Measurements from ENCODE around the gene PTHLH.

The PTHLH gene

DNA sequence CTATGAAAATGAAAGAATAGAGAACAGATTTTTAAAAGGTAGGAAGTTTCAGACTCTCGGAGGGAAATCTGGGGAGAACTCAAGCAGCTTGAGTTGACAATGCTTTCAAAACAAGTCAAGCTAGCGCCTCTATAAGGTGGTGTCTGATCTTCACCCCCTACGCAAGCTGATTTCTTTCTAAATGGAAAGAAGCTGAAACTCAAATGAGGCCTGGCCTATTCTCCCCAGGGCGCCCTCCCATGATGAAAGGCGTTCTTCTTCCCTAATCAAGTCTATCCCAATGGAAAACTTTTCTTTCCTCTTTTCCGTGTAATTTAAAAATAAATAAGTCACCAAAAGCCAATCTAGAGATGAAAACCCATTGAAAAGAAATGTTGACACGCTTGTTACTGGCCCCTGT, 20.6 kb downstream of the PTHLH start:
- no peak overlapping the region for H3K4me3 ChIP-seq (ENCODE audit: low read depth, low read length)
- DNase-seq (ENCODE audit: low read depth), result no peak

DNA sequence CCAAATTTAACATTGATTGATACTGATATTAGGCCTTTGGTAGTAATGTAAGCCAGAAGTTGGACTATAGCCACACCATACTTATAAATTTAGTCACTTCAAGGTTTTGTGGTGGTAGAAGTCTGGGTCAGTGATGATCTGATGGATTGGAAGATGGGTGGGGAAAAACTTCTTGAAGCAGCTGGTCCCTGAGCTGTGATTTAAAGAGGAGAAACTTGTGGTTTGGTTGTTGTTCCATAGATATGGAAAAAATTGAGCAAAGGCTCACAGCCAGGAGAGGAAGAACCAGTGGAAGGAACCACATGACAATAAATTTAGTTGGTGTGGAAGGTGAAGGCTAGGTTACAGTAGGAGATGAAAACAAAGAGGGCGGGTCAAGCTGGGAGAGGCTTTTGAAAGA, 26.1 kb downstream of the PTHLH start:
- no peak overlapping the region for H3K4me3 ChIP-seq (ENCODE audit: low read depth, low read length)
- DNase-seq (ENCODE audit: low read depth), result no peak

DNA sequence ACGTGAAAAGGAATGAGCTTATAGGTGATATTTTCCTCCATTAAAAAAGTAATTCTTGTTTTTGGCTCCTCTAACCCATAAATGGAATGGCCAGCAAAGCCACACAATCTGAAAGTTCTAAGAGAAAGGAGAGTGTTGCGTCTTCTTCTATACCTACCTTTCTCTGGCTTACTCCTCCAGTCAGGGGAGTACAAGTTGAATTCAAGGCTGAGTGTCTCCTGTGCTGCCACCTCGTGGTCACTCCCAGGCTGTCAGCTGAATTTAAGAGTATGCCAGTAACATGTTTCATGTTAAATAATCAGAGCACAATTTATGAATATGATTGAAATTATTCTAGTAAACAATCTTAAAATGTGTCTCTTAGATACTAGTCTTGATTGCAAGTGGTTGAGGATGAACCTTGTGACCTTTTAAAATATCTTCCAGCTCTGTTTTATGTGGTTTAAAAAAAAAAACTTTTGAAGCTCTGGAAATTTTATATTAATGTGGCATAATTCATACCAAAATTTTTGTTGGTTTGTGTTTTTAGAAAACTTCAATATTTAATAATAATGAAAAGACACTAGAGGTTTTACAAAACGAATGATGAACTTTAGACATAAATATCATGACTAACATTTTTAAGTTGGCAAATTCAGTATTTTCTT, 31.7 kb downstream of the PTHLH start:
- H3K4me3 ChIP-seq (ENCODE audit: low read depth, low read length), result no peak overlapping the region
- peak; percentile 35 for DNase-seq (ENCODE audit: low read depth)

DNA sequence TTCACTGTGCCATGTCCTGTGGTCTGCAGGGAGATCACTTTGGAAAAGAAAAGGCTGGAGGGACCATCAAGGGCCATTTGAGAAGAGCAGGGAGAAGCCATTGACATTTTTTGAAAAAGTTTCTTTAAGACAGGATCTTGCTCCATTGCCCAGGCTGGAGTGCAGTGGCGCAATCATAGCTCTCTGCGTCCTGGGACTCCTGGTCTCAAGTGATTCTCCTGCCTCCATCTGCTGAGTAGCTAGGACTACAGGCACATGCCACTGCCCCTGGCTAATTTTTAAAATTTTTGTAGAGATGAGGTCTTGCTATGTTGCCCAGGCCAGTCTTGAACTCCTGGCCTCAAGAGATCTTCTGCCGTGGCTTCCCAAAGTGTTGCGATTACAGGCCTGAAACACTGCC, 32.3 kb downstream of the PTHLH start:
- DNase-seq (ENCODE audit: low read depth), result no peak
- H3K4me3 ChIP-seq (ENCODE audit: low read depth, low read length), result no peak overlapping the region

DNA sequence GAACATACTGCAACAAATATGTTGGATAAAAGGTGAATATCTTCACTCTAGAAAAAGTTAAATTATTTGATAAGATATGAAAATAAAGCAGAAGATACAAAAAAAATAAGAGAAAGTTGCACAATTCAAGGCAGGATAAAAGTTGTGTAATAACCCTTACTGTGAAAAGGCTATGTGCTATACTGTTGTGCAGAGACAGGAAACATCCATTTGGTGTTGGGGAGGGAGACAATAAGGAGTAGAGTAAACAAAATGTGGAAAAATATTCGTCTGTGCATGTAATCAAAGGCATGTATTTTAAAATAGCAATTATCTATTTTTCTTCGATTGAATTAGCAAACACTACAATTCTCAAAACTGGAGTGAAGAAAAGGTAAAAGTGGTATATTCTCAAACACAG, 34.8 kb downstream of the PTHLH start:
- no peak overlapping the region for H3K4me3 ChIP-seq (ENCODE audit: low read depth, low read length)
- no peak for DNase-seq (ENCODE audit: low read depth)

DNA sequence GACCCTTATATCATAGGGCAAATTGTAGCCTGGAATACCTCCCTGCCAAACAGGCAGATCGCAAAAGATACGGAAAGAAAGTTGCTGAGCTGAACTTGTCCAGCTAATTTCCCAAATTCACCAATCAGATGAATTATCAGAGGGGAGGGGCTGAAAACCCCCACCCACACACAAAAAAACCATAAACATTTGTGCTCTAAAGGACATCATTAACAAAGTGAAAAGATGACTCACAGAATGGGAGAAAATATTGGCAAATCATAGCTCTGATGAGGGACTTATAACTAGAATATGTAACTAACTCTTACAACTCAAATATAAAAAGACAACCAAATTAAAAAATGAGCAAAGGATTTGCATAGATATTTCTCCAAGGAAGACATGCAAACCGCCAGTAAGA, 36.3 kb downstream of the PTHLH start:
- no peak overlapping the region for H3K4me3 ChIP-seq (ENCODE audit: low read depth, low read length)
- no peak for DNase-seq (ENCODE audit: low read depth)

DNA sequence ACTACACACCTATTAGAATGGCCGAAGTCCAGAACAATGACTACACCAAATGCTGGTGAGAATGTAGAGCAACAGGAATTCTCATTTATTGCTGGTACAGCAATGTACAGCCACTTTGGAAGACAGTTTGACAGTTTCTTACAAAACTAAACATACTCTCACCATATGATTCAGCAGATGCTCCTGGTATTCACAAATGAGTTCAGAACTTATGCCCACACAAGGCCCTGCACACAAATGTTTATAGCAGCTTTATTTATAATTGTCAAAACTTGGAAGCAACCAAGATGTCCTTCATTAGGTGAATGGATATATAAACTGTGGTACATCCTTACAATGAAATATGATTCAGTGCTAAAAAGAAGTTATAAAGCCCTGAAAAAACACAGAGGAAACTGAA, 38.3 kb downstream of the PTHLH start:
- DNase-seq (ENCODE audit: low read depth), result no peak
- H3K4me3 ChIP-seq (ENCODE audit: low read depth, low read length), result no peak overlapping the region

DNA sequence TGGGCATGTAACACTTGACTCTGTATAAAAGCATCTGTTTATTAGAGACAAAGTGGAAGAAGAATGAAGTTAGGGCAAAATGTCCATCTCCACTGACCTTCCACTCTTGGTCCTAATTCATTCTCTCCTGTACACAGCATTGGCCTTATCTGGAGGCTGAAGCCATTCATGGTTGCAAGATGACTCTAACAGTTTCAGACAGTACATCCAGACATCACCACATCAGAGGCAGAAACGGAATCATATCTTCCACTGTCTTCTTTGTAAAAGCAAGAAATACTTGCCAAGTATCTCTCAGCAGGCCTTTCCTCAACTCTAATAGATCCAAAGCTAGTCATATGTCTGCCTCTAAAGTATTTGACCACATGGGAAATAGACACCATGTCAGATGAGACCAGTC, 41.1 kb downstream of the PTHLH start:
- DNase-seq (ENCODE audit: low read depth), result no peak
- no peak overlapping the region for H3K4me3 ChIP-seq (ENCODE audit: low read depth, low read length)

DNA sequence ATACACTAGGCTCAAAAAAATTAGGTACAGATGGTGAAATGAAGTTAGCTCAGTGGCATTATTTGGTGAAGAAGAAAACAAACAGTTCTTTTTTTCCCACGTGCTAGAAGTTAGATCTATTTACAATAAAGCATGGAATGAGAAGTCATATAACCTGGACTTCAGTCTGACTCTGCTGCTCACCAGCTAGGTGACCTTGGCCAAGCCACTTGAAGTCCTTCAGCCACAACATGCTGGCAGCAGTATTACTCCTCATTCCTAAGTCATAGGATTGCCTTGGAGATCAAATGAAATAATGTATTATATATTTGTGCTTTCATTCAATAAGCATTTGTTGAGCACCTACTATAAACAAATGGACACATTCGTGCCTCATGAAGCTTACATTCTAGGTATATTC, 45.2 kb downstream of the PTHLH start:
- DNase-seq (ENCODE audit: low read depth), result no peak
- H3K4me3 ChIP-seq (ENCODE audit: low read depth, low read length), result no peak overlapping the region

DNA sequence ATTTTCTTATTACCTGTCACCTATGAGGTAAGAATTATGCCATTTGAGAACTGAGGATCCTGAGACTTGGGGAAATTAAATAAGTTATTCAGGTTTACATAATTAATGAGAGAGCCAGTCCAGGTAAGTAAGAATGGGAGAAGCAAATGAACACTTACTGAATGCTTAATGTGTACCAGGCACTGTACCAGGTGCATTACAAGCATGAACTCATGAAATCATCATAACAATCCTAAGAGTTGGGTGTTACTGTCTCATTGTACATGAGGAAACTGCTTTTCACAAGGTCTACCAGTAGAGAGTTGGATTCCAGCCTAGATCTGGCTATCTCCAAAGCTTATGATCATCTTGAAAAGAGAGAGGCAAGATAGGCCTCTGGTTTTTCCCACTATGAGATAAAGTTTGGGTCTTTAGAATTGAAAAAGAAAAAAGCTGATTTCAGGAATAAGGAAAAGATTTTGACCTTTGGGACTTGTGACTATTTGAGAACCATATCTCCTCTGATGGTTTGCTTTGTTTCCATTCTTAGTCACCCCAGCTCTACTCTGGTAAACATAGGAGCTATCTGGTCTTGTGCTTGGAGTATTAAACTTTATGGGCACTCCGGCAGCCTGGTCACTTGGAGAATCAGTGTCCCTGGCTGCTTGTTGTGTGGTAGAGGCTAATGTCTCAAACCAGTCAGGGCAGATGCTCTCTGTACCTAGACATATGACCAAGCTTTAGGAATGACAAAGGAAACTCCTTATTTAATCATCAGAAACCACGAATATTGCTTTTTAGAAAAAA, 48.0 kb downstream of the PTHLH start:
- no peak for DNase-seq (ENCODE audit: low read depth)
- H3K4me3 ChIP-seq (ENCODE audit: low read depth, low read length), result no peak overlapping the region

DNA sequence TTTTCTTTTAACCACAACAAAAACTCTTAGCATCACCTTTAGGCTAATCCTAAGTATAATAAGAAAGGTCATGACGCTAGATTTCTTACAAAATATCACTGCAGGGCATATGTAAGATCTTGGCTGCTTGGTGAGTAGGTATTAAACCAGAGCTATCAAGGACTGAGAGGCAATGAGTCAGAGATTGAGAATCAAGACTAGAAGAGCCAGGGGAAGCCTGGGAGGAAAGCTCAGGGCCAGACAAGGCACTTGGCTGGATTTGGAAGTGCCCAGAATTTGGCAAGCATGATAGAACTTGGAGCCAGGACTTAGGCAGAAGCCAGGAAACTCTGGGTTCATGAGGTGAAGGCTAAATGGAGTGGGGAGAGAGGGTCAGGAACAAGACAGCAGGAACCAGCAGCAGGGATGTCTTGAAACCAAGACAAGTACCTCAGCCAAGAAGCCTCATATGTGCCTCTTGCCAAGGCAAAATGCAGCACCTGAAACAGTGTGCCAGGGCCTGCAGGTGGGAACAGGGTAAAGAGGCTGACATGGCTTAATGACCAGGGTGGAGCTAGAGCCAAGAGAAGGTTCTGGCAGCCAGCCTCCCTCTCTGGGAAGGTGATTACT, 49.9 kb downstream of the PTHLH start:
- no peak overlapping the region for H3K4me3 ChIP-seq (ENCODE audit: low read depth, low read length)
- DNase-seq (ENCODE audit: low read depth), result peak; percentile 49

DNA sequence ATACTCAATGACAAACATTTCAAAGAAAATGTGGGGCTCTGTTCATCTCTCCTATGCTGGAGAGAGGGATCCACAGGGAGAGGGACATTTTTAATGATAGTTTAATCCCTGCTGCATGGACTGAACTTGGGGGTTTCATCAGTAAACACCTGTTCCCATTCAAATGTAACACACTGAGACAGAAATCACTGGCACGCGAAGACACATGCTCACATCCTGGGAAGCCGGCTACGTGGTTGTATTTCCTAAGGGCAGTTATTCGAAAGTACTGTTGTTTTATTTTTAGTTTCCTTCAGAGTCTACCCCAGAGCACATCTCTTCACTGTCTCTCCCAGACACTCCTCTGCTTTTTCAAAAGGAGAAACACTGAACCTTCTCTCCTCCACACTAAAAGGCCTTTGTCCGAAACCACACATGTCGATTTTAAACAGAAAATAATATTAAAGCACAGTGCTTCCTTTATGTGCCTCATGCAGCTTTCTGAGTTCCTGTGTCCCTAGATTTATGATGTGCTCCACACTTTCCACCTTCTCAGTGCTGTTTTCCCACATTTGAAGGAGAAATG, 52.8 kb downstream of the PTHLH start:
- H3K4me3 ChIP-seq (ENCODE audit: low read depth, low read length), result no peak overlapping the region
- no peak for DNase-seq (ENCODE audit: low read depth)

DNA sequence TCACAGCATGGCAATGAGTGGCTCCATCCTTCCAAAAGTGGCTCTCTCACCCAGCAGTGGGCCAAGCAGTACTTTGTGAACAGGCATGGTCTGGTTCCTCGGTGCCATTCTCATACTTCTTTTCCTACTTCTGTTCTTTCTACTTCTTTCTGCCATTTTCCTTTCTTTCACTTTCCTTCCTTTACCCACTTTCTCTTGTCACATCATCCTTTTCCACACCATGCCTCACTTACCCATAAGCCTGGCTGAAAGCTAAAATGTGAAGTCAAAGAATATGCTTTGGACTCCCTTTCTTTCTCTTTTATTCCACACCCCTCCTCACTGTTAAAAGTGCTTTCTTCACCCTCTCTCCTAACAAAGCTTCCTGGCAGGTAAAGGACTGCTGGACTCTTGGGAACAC, 57.0 kb downstream of the PTHLH start:
- DNase-seq (ENCODE audit: low read depth), result no peak
- no peak overlapping the region for H3K4me3 ChIP-seq (ENCODE audit: low read depth, low read length)

DNA sequence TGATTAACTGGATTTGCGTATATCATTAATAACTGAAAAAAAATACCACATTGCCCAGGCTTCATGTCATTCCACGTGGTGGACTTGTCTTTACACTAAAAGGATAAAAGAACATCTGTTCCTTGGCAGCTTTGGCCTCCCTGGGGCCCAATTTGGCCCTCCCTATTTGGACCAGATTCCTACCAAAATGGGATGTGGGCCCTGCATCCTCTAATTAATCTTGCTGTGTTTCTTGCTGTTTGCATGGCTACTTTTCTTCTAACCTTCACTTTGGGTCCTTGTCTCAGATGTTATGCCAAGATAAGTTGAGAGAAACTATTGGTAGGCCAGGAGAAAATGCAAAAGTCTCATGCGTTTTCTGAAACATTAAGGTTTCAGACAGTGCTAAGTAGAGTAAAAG, 57.5 kb downstream of the PTHLH start:
- H3K4me3 ChIP-seq (ENCODE audit: low read depth, low read length), result no peak overlapping the region
- no peak for DNase-seq (ENCODE audit: low read depth)

DNA sequence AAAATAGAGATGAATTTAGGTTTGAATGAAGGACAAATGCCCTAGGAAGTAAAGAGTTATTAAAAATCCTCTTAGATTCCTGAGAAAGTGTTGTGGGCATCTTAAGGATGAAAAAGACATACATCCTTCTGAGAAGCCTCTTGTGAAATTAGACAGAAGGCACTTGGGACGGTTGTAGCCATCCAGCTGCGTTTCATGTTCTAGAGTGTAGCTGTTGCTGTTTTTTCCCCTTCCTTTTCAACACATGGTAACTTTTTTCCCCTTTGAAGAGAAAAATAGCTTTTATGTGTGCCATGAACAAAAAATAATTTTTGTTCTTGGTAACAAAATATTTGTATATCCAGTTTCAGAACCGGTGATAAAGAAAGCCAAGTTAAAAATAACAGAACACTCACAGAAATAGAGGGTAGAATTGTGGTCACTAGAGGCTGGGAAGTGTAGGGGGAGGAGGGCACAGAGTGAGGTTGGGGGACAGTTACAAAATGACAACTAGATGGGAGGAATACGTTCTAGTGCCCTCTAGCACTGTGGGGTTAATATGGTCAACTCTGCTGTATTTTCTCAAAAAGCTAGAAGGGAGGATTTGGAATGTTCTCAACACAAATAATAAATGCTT, 58.4 kb downstream of the PTHLH start:
- no peak for DNase-seq (ENCODE audit: low read depth)
- H3K4me3 ChIP-seq (ENCODE audit: low read depth, low read length), result no peak overlapping the region

DNA sequence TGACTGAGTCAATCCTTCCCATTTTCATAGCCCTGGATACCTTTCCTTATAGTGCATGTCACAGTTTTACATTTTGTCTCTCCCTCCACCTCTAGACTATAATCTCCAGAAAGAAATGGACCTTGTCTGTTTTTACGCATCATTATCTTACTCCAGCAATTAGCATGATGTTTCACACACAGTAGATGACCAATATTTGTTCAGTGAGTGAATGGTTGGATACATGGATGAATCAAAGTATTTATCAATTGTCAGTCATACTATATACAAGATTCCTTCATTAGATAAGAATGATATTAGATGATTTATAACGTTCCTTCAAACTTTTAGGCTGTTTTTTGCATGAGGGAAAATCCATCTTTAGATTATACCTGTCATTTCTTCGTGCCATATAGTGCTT, 61.1 kb downstream of the PTHLH start:
- DNase-seq (ENCODE audit: low read depth), result no peak
- H3K4me3 ChIP-seq (ENCODE audit: low read depth, low read length), result no peak overlapping the region
